Fibroblast of lung (primary cell): ENCODE measurements around the gene CCDC142. TPM values are rescaled to one million over a fixed set of nuclear protein-coding genes. Genes with fewer than 3 reads are reported as not detected.

Source experiments
- DNase-seq, 2 donors: peaks; one replicate each; pipeline versions ENCODE4 v3.0.0 to v3.0.0-alpha.2; 2010; ENCODE audit warnings: low read depth in 2 of 2
- H2AFZ ChIP-seq: 2 replicates; pipeline ENCODE4 v1.5.1; 2012; ENCODE audit warnings: low read length, control low read depth, inconsistent platforms
- H3K27ac ChIP-seq: 2 replicates; pipeline ENCODE4 v1.5.1; 2011; ENCODE audit warnings: low read length, control low read depth; ENCODE audit not compliant: insufficient read depth
- H3K27me3 ChIP-seq: 2 replicates; pipeline ENCODE4 v1.5.1; 2011; ENCODE audit warnings: mild to moderate bottlenecking, low read length; ENCODE audit not compliant: control insufficient read depth, insufficient read depth
- H3K36me3 ChIP-seq: 2 replicates; pipeline ENCODE4 v1.5.1; 2011; ENCODE audit warnings: low read length; ENCODE audit not compliant: control insufficient read depth, insufficient read depth
- H3K4me1 ChIP-seq: 2 replicates; pipeline ENCODE4 v1.5.1; 2011; ENCODE audit warnings: low read length; ENCODE audit not compliant: control insufficient read depth, insufficient read depth; ENCODE audit errors: extremely low read depth
- H3K4me2 ChIP-seq: 2 replicates; pipeline ENCODE4 v1.5.1; 2011; ENCODE audit warnings: low read length, control low read depth; ENCODE audit not compliant: insufficient read depth; ENCODE audit errors: extremely low read depth
- H3K4me3 ChIP-seq, 4 experiments: fragments of 200-600 bp in 1 of 4; sonication (generic) in 1 of 4; replicated peaks in 1 of 4; 2 replicates each; pipeline ENCODE4 v1.5.1; 2011 to 2016; ENCODE audit warnings: low read length in 4 of 4, low read depth in 3 of 4, mild to moderate bottlenecking in 3 of 4, control low read depth in 2 of 4, inconsistent platforms in 1 of 4, mixed read lengths in 1 of 4; ENCODE audit not compliant: insufficient read depth in 1 of 4; ENCODE audit errors: control extremely low read depth in 1 of 4
- H3K79me2 ChIP-seq: 2 replicates; pipeline ENCODE4 v1.5.1; 2012; ENCODE audit warnings: mild to moderate bottlenecking, low read length, inconsistent platforms; ENCODE audit not compliant: control insufficient read depth, insufficient read depth
- H3K9ac ChIP-seq: 2 replicates; pipeline ENCODE4 v1.5.1; 2011; ENCODE audit warnings: mild to moderate bottlenecking, low read length, control low read depth; ENCODE audit not compliant: insufficient read depth
- H3K9me3 ChIP-seq: 2 replicates; pipeline ENCODE4 v1.5.1; 2012; ENCODE audit warnings: low read depth, low read length; ENCODE audit not compliant: control insufficient read depth, insufficient read depth
- H4K20me1 ChIP-seq: 2 replicates; pipeline ENCODE4 v1.5.1; 2011; ENCODE audit warnings: low read length; ENCODE audit not compliant: control insufficient read depth, insufficient read depth; ENCODE audit errors: extremely low read depth
- EZH2 ChIP-seq: IDR thresholded peaks from 2 replicates; pipeline ENCODE4 v1.5.1; 2012; ENCODE audit warnings: low read length, control low read depth, mild to moderate bottlenecking; ENCODE audit errors: missing control alignments
- polyA plus RNA-seq, 2 donors: library from polyadenylated mRNA; depleted of rRNA in 1 of 2; stranded (reverse) in 1 of 2; unstranded in 1 of 2; fragments of >200 nt; gene quantifications; 2 replicates each; pipeline ENCODE4 v1.2.1, GENCODE V29; 2011 to 2012; ENCODE audit warnings: missing spikeins in 1 of 2
- total RNA-seq: library from RNA; depleted of rRNA; stranded (reverse); fragments of >200 nt; gene quantifications from 2 replicates; pipeline ENCODE4 v1.2.1, GENCODE V29; 2014
- TF ChIP-seq, protein P1 (sequence below), 2 donors: IDR thresholded peaks in 1 of 2; conservative IDR thresholded peaks in 1 of 2; 1 replicate in 1 of 2; 2 replicates in 1 of 2; pipeline ENCODE4 v1.5.1; 2011 to 2012; ENCODE audit warnings: low read length in 2 of 2, control low read depth in 1 of 2, inconsistent platforms in 1 of 2, low read depth in 1 of 2, mild to moderate bottlenecking in 1 of 2

Gene CCDC142
- total and polyA plus RNA-seq, 2 donors (not counting 1 experiment from before 2014, with no cell fraction given), result 3.8 to 21.3 TPM

DNA sequence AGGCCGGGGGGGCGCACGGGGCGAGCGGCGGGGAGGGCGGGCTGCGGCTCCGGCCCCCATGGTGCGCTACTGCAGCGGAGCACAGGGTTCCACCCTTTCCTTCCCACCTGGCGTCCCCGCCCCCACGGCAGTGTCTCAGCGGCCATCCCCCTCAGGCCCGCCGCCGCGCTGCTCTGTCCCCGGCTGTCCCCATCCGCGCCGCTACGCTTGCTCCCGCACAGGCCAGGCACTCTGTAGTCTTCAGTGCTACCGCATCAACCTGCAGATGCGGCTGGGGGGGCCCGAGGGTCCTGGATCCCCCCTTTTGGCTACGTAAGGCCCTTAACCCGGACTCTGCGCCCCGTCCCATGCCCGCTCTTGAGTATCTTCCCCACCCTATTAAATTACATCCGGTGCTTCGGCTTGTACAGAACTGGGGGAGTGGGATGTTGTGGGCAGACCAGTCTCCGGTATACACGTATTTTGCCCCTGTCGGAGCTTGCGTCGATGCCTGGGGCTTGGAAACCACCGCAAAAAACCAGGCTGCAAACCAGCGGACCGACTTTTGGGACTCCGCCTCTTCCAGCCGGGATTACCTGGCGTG lies 25.2 kb downstream of the CCDC142 start:
- Histone ChIP-seq H3K4me1 (peaks cover 19% of the 10 kb centered on the region), H3K79me2 (peaks cover 4% of the 10 kb centered on the region), H3K36me3 (peaks cover 15% of the 10 kb centered on the region), H4K20me1 (no peaks in the 10 kb centered on the region), H3K27ac (peak overlapping the region; percentile 41), H2AFZ (peak overlapping the region; percentile 41), H3K4me2 (peak overlapping the region; percentile 67), H3K4me3 (peak overlapping the region; percentile 31 to 84 (median 48)), H3K27me3 (no peaks in the 10 kb centered on the region), H3K9ac (peak overlapping the region; percentile 40), H3K9me3 (no peaks in the 10 kb centered on the region)
- TF ChIP-seq EZH2, result no peak
- TF ChIP-seq, protein P1, sequence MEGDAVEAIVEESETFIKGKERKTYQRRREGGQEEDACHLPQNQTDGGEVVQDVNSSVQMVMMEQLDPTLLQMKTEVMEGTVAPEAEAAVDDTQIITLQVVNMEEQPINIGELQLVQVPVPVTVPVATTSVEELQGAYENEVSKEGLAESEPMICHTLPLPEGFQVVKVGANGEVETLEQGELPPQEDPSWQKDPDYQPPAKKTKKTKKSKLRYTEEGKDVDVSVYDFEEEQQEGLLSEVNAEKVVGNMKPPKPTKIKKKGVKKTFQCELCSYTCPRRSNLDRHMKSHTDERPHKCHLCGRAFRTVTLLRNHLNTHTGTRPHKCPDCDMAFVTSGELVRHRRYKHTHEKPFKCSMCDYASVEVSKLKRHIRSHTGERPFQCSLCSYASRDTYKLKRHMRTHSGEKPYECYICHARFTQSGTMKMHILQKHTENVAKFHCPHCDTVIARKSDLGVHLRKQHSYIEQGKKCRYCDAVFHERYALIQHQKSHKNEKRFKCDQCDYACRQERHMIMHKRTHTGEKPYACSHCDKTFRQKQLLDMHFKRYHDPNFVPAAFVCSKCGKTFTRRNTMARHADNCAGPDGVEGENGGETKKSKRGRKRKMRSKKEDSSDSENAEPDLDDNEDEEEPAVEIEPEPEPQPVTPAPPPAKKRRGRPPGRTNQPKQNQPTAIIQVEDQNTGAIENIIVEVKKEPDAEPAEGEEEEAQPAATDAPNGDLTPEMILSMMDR (conservative IDR thresholded peaks at IDR 0.05 in 1 of 2, IDR thresholded peaks at IDR 0.05 in 1 of 2; ENCODE audit: low read depth in 1 of 2, low read length in 2 of 2), result no peak
- DNase-seq, result no peak

DNA sequence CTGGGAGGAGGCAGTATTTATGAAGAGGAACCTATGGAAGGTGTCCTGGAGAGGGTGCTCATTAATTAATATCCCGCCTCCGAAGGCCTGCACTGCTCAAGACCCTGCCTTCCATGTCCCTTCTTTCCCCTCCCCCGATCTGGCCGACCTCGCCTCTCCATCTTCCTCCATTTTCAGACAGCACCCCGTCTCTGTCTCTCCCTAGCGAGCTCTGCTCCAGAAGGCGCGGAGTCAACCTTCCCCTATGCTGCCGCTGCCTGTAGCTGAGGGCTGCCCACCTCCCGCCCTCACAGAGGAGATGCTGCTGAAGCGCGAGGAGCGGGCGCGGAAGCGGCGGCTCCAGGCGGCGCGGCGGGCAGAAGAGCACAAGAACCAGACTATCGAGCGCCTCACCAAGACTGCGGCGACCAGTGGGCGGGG lies 25.7 kb downstream of the CCDC142 start:
- Histone ChIP-seq H3K4me3 (peak overlapping the region; percentile 42 to 64 (median 51)), H3K4me2 (peak overlapping the region; percentile 95), H3K36me3 (peaks cover 10% of the 10 kb centered on the region), H3K9ac (peak overlapping the region; percentile 32), H3K79me2 (peaks cover 4% of the 10 kb centered on the region), H3K27me3 (no peaks in the 10 kb centered on the region), H4K20me1 (no peaks in the 10 kb centered on the region), H3K4me1 (peaks cover 19% of the 10 kb centered on the region), H2AFZ (peak overlapping the region; percentile 38), H3K9me3 (no peaks in the 10 kb centered on the region), H3K27ac (no peak overlapping the region)
- TF ChIP-seq, protein P1 (conservative IDR thresholded peaks at IDR 0.05 in 1 of 2, IDR thresholded peaks at IDR 0.05 in 1 of 2; ENCODE audit: low read depth in 1 of 2, low read length in 2 of 2), result no peak
- TF ChIP-seq EZH2, result no peak
- peak; percentile 22 to 60 for DNase-seq

DNA sequence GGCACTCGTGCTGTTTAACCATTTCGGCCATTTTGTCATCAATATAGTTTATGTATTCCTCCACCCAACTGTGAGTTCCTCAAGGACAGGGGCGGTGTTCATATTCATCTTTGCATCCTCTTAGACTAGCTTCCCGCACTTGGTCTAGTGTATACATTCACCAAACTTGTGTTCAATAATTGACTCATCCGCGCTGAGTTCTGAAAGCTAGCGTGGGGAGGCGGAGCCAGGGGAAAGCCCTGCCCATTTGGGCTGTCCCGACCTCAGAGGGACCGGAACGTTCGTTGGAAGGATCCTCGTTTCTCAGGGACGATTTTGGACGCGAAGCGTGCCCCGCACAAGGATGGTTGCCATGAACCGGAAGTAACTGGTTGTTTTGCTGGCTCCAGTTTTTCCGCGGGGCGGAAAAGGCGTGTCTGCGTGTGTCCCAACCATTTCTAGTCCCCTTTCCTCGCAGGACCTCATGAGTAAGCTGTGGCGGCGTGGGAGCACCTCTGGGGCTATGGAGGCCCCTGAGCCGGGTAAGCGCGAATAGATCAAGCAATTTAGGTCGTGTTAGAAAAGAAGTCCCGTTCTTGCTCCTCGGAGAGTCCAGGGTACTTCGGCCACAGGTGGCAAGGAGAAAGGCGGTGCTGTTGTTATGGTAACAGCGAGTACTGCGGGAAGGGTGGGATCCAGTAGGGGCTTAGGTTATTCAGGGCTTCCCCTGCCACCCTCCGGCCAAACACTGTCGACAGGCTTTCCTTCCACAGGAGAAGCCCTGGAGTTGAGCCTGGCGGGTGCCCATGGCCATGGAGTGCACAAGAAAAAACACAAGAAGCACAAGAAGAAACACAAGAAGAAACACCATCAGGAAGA lies 27.9 kb downstream of the CCDC142 start, which contains the start of gene INO80B:
TSS of gene INO80B (plus strand) at position 434 of the 858 bp plus-strand sequence. CDS start at position 464, 30 bp downstream.
- H3K27me3 ChIP-seq, result no peaks in the 10 kb centered on the region
- peak within 1 kb of the TSS; percentile 98 for H3K4me2 ChIP-seq
- peak within 1 kb of the TSS; percentile 52 for H3K27ac ChIP-seq

More for the DNA sequence above, 27.9 kb downstream of the CCDC142 start, which contains the start of gene INO80B:
- no peaks in the 10 kb centered on the region for H3K9me3 ChIP-seq
- H2AFZ ChIP-seq, result peak within 1 kb of the TSS; percentile 80
- H3K36me3 ChIP-seq, result no peaks in the 10 kb centered on the region
- H4K20me1 ChIP-seq, result no peaks in the 10 kb centered on the region
- H3K4me1 ChIP-seq, result peaks cover 19% of the 10 kb centered on the region
- TF ChIP-seq, protein P1 (conservative IDR thresholded peaks at IDR 0.05 in 1 of 2, IDR thresholded peaks at IDR 0.05 in 1 of 2; ENCODE audit: low read depth in 1 of 2, low read length in 2 of 2), result no peak
- TF ChIP-seq EZH2, result no peak
- H3K9ac ChIP-seq, result peak within 1 kb of the TSS; percentile 32
- H3K4me3 ChIP-seq, result peak within 1 kb of the TSS; percentile 76 to 89 (median 87)
- H3K79me2 ChIP-seq, result peaks cover 4% of the 10 kb centered on the region
- DNase-seq, result peak; percentile 97 to 99
